Ovary (tissue), 3 donors: ENCODE measurements around the gene VPS18.

Experiments
- CTCF ChIP-seq, 3 donors: fragments of 450-650 bp in 2 of 3; fragments of 200-600 bp in 1 of 3; IDR thresholded peaks; one replicate each; pipeline versions ENCODE4 v1.5.1 to v1.8.0; 2016 to 2022; ENCODE audit warnings: antibody characterized with exemption in 3 of 3, mild to moderate bottlenecking in 1 of 3
- EP300 ChIP-seq: sonication (generic); formaldehyde crosslinking; IDR thresholded peaks from one replicate; pipeline ENCODE4 v1.6.1; 2017; ENCODE audit warnings: antibody characterized with exemption
- donor health status: DM: no; HTN: no; CAD: no.

- TF ChIP-seq CTCF (IDR thresholded peaks at IDR 0.05) (no peak), EP300 (no peak)
Measured at GRCh38 chr15:40911141-40911540, 16.9 kb downstream of the VPS18 start.
